ENCODE results near the gene SMAD6.

Gene SMAD6

GRCh38 chr15:66658855-66659254 lies 43.2 kb upstream of the SMAD6 start:
- H3K27me3 Mint-ChIP-seq (ENCODE audit: low read depth, poor library complexity): peaks cover 6% of the 10 kb centered on the region
- H3K4me1 Mint-ChIP-seq: peaks cover 41% of the 10 kb centered on the region
- H3K36me3 Mint-ChIP-seq (ENCODE audit: low read depth): no peaks in the 10 kb centered on the region
- no peak overlapping the region for H3K4me3 Mint-ChIP-seq
- no peak overlapping the region for H3K27ac Mint-ChIP-seq
- DNase-seq: no peak
- TF ChIP-seq CTCF (IDR thresholded peaks at IDR 0.05): no peak
- H3K9me3 Mint-ChIP-seq: no peaks in the 10 kb centered on the region

- no peak for DNase-seq
- peaks cover 6% of the 10 kb centered on the region for H3K27me3 Mint-ChIP-seq (ENCODE audit: low read depth, poor library complexity)
- TF ChIP-seq CTCF (IDR thresholded peaks at IDR 0.05): no peak
- peaks cover 36% of the 10 kb centered on the region for H3K4me1 Mint-ChIP-seq
- H3K36me3 Mint-ChIP-seq (ENCODE audit: low read depth): no peaks in the 10 kb centered on the region
- H3K27ac Mint-ChIP-seq: no peak overlapping the region
- H3K4me3 Mint-ChIP-seq: no peak overlapping the region
- H3K9me3 Mint-ChIP-seq: peaks cover 2% of the 10 kb centered on the region
Measured at GRCh38 chr15:66659384-66659783, 42.7 kb upstream of the SMAD6 start.

GRCh38 chr15:66661432-66662096 lies 40.5 kb upstream of the SMAD6 start:
- DNase-seq: no peak
- TF ChIP-seq CTCF (IDR thresholded peaks at IDR 0.05): no peak
- no peaks in the 10 kb centered on the region for H3K36me3 Mint-ChIP-seq (ENCODE audit: low read depth)
- peaks cover 7% of the 10 kb centered on the region for H3K9me3 Mint-ChIP-seq
- no peak overlapping the region for H3K4me3 Mint-ChIP-seq
- peaks cover 21% of the 10 kb centered on the region for H3K4me1 Mint-ChIP-seq
- peaks cover 2% of the 10 kb centered on the region for H3K27me3 Mint-ChIP-seq (ENCODE audit: low read depth, poor library complexity)
- H3K27ac Mint-ChIP-seq: no peak overlapping the region

GRCh38 chr15:66662522-66662921 lies 39.5 kb upstream of the SMAD6 start:
- H3K36me3 Mint-ChIP-seq (ENCODE audit: low read depth): no peaks in the 10 kb centered on the region

GRCh38 chr15:66663664-66664063 lies 38.4 kb upstream of the SMAD6 start:
- Mint-ChIP-seq H3K9me3 (peaks cover 18% of the 10 kb centered on the region), H3K27me3 (ENCODE audit: low read depth, poor library complexity) (peaks cover 5% of the 10 kb centered on the region), H3K4me1 (peaks cover 8% of the 10 kb centered on the region), H3K27ac (no peak overlapping the region), H3K36me3 (ENCODE audit: low read depth) (peaks cover 4% of the 10 kb centered on the region), H3K4me3 (no peak overlapping the region)
- no peak for DNase-seq
- TF ChIP-seq CTCF (IDR thresholded peaks at IDR 0.05): no peak

More at GRCh38 chr15:66662522-66662921, 39.5 kb upstream of the SMAD6 start:
- Mint-ChIP-seq H3K4me3 (no peak overlapping the region), H3K9me3 (peaks cover 13% of the 10 kb centered on the region), H3K4me1 (peaks cover 12% of the 10 kb centered on the region), H3K27ac (no peak overlapping the region), H3K27me3 (ENCODE audit: low read depth, poor library complexity) (peaks cover 2% of the 10 kb centered on the region)
- TF ChIP-seq CTCF (IDR thresholded peaks at IDR 0.05): no peak
- DNase-seq: no peak

GRCh38 chr15:66670175-66670574 lies 31.9 kb upstream of the SMAD6 start:
- H3K27ac Mint-ChIP-seq: no peak overlapping the region
- peaks cover 3% of the 10 kb centered on the region for H3K27me3 Mint-ChIP-seq (ENCODE audit: low read depth, poor library complexity)
- peaks cover 4% of the 10 kb centered on the region for H3K36me3 Mint-ChIP-seq (ENCODE audit: low read depth)
- no peak for DNase-seq
- peaks cover 11% of the 10 kb centered on the region for H3K9me3 Mint-ChIP-seq
- H3K4me1 Mint-ChIP-seq: peaks cover 42% of the 10 kb centered on the region
- no peak overlapping the region for H3K4me3 Mint-ChIP-seq
- TF ChIP-seq CTCF (IDR thresholded peaks at IDR 0.05): no peak
